ENCODE data around the gene METTL2A.
A peak's percentile ranks its signal among the peaks of the same experiment; 100 is the strongest.
"Not testable (repeated sequence)": the region's sequence is repeated elsewhere in the genome, so short reads cannot be mapped to it uniquely, and the experiment has no call there.

Gene METTL2A

GRCh38 chr17:62423647-62424461 lies at the start of gene METTL2A:
TSS of gene METTL2A (plus strand) at chr17:62423897. CDS start at chr17:62423903, 6 bp downstream.
- DNase-seq: peak; percentile 57

- DNase-seq: no peak
These were observed 43.4 kb upstream of the METTL2A start, which contains the start of gene EFCAB3 for GRCh38 chr17:62380253-62380652. TSS of gene EFCAB3 (plus strand) at chr17:62380553. CDS start at chr17:62382980, 2,427 bp downstream.

GRCh38 chr17:62381561-62381960 lies 42.1 kb upstream of the METTL2A start:
- DNase-seq: no peak

GRCh38 chr17:62388856-62389255 lies 34.8 kb upstream of the METTL2A start:
- no peak for DNase-seq

- DNase-seq: no peak
These were observed 30.8 kb upstream of the METTL2A start for GRCh38 chr17:62392908-62393307.

GRCh38 chr17:62398891-62399290 lies 24.8 kb upstream of the METTL2A start:
- DNase-seq: no peak

- no peak for DNase-seq
These were observed 18.2 kb upstream of the METTL2A start for GRCh38 chr17:62405451-62405850.

GRCh38 chr17:62413090-62413489 lies 10.6 kb upstream of the METTL2A start:
- not testable (repeated sequence) for DNase-seq

- DNase-seq: not testable (repeated sequence)
These were observed 2.5 kb downstream of the METTL2A start for GRCh38 chr17:62426214-62426613.

- not testable (repeated sequence) for DNase-seq
These were observed 11.6 kb downstream of the METTL2A start for GRCh38 chr17:62435251-62435650.

GRCh38 chr17:62441181-62441580 lies 17.5 kb downstream of the METTL2A start:
- DNase-seq: not testable (repeated sequence)

- no peak for DNase-seq
These were observed 20.4 kb downstream of the METTL2A start for GRCh38 chr17:62444063-62444462.

GRCh38 chr17:62445791-62446190 lies 22.1 kb downstream of the METTL2A start:
- DNase-seq: not testable (repeated sequence)

- DNase-seq: not testable (repeated sequence)
These were observed 28.5 kb downstream of the METTL2A start for GRCh38 chr17:62452195-62452594.

GRCh38 chr17:62453041-62453440 lies 29.3 kb downstream of the METTL2A start:
- not testable (repeated sequence) for DNase-seq

- not testable (repeated sequence) for DNase-seq
These were observed 30.0 kb downstream of the METTL2A start for GRCh38 chr17:62453656-62454055.

- DNase-seq: not testable (repeated sequence)
These were observed 30.4 kb downstream of the METTL2A start for GRCh38 chr17:62454111-62454510.

- DNase-seq: no peak
These were observed 32.3 kb downstream of the METTL2A start for GRCh38 chr17:62456016-62456415.

- not testable (repeated sequence) for DNase-seq
These were observed 34.8 kb downstream of the METTL2A start for GRCh38 chr17:62458483-62458882.

- not testable (repeated sequence) for DNase-seq
These were observed 40.7 kb downstream of the METTL2A start for GRCh38 chr17:62464422-62464821.

GRCh38 chr17:62465271-62465670 lies 41.6 kb downstream of the METTL2A start:
- not testable (repeated sequence) for DNase-seq

GRCh38 chr17:62470666-62471379 lies 47.1 kb downstream of the METTL2A start:
- peak; percentile 24 for DNase-seq

- not testable (repeated sequence) for DNase-seq
These were observed 47.7 kb downstream of the METTL2A start for GRCh38 chr17:62471380-62471880.

Data from GOT3 (cell line).